ENCODE measurements around the gene ZBTB21. TPM values are rescaled to one million over a fixed set of nuclear protein-coding genes. Genes with fewer than 3 reads are reported as not detected.

Gene ZBTB21
- total RNA-seq, 1 donor from 2014 or later, result 7.8 TPM

DNA sequence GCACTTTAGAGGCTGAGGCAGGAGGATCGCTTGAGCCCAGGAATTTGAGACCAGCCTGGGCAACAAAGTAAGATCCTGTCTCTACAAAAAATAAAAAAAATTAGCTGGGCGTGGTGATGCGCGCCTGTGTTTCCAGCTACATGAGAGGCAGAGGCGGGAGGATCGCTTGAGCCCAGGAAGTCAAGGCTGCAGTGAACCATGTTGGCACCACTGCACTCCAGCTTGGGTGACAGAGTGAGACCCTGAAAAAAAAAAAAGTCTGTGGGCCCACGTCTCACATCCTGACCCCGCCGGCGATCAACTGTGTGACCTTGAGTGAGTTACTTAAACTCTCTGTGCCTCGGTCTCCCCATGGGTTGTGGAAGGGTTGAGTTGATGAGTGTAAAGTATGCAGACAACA lies 12.7 kb upstream of the ZBTB21 start:
- DNase-seq (ENCODE audit: low spot score), result peak; percentile 51
- intact Hi-C loops (cut with DNase I), result no loop called here

DNA sequence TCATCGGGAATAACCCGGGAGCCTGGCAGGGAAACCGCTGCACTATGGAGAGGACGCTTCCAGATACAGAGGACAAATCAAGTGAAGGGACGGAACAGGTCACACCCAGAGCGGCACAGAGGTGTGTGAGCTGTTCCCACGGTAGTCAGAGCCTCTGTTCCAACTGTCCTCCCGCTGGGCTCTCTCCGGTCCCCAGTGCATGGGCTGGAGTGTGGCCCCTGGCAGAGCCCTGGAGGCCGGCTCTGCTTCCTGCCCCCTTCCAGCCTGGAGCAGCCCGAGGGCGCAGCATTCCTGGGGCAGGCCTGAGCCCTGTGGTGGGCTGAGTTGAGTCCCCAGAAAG lies 11.9 kb upstream of the ZBTB21 start:
- intact Hi-C loops (cut with DNase I), result no loop called here
- DNase-seq (ENCODE audit: low spot score), result no peak

DNA sequence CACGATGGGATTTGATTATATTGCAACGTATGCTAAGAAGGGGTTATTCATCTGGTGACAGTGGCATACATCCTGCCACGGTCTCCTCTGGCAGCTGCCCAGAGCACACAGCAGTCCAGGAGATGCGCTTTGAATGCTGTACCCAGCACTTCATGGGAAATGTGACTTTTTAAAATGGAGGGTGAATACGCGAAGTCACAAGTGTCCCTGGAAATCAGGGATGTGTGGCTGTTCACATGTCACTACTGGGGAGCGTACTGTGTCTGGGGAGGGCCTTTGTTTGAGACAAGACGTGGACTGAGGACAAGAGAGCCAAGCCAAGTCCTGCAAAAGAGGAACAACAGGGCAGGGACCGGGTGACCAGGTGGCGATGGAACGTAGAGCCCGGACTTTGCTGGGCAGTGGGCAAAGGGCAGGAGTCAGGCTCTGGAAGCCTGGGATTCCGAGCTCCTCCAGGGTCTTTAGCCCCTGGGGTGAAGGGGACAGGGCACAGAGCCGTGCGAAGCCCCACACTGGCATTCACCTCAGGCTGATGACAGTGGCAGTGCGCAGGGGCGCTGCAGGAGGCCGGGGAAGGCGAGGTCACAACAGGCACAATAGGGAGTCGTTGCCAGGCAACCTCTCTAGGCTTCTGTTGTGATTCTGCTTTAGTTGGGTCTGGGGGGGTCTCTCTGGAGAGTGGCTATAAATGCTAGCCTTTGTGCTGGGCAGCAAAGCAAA lies 11.4 kb upstream of the ZBTB21 start:
- DNase-seq (ENCODE audit: low spot score), result no peak
- intact Hi-C loops (cut with DNase I), result no loop called here

DNA sequence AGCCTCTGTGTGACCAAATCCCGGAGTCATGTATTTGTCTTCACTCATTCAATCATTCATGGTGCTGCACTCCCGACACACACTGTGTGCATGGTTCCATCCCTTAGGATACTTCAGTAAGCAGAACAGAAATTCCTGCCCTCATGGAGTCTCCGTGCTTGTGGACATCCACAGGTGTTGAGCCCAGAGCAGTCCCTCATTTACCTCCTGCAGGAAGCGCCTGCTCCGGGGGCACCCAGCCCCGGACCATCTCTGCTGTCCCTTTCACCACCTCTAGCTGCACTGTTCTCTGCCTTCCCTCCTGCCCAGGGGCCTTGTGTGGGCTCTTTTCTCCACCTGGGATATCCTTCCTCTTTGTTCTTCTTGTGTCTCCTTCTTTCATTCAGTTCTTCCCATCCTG lies 9.5 kb upstream of the ZBTB21 start:
- no peak for DNase-seq (ENCODE audit: low spot score)
- intact Hi-C loops (cut with DNase I), result no loop called here

DNA sequence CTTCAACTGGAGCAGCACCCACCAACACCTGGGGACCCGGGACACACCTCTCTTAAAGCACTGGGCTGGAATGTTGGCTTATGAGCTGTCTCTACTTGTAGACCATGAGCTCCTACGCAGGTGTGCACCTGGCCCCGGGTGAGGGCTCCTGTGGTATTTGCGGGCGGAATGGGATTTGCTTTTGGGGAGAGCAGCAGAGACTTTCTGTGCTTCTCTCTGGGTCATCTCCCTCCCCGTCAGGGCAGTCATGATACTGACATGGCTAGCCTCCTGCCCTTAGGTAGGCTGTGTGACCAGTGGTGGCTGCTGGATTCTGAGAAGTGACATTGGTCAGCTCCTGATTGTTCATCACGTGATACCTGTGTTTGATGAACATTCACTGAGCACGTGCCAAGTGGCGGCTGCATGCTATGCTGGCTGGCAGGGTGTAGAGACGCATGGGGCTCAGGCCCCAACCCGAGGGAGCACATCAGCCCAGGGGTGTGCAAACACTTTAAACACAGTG lies 9.0 kb upstream of the ZBTB21 start:
- no peak for DNase-seq (ENCODE audit: low spot score)
- intact Hi-C loops (cut with DNase I), result no loop called here

DNA sequence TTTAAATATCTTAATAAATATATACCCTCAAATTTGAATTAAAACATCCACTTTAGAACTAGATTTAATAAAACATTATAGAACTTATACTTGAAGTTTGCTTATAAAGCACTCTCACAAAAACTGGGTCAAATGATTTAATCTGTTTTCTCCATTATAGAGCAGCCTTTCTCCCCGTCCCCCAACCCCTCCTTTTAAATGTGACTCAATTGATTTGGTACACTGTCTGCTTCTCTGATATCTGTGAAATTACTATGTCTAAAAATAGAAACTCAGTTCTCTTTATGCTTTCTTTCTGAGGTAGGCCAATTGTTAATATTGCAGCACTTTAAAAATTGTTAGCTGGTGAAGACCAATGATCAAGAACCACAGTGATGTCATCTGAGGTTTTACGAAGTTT lies 6.9 kb upstream of the ZBTB21 start:
- no peak for DNase-seq (ENCODE audit: low spot score)
- intact Hi-C loops (cut with DNase I), result no loop called here

DNA sequence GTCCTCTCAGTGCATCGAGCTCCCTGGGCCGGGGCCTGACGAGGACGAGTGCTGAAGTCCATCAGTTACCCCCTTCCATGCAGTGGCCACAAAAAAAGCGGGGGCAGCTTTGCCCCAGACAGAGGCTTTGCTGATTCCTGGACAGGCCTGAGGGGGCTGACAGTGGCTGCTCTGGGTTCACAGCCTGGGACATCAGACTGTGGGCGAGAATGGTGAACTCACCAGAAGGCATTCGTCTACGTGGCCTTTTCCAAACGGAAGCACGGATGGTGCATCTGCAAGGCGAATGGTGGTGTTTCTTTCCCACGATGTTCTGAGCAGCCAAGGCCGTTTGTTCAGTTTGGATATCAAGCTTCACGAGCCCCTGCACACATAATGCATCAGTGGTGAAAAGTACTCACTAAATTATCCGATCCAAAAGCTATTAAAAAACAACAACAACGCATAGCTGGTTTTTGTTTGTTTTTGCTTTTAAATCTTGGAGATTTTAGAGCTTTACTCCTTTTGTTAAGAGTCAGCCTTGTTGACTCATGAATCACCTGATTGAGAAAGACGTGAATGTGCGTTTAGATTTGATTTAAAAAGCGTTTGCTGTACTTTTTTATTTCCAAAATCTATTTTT lies 6.3 kb upstream of the ZBTB21 start:
- no peak for DNase-seq (ENCODE audit: low spot score)
- intact Hi-C loops (cut with DNase I), result no loop called here

DNA sequence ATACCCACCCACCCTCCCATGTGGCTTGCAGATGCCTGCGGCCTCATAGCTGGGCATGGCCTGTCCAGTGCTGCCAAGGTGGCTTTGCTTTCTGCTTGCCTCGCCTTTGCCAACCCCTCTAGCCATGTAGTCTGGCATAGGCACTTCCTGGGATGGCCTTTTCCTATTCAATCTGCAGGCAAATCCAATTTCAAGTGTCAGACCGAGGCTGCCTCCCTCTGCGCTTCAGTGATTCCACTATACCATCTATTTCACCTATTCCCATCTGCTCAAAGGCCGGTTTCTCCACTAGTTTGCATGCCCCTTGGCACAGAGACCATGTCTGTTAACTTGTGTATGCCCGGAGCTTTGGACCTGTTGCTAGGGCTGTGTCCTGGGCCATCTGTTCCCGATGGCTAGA lies 3.8 kb upstream of the ZBTB21 start:
- intact Hi-C loops (cut with DNase I), result loop anchor here (5.0 kb wide), 1 partner anchor 98 kb away; no protein-coding TSS in a partner anchor
- DNase-seq (ENCODE audit: low spot score), result no peak

DNA sequence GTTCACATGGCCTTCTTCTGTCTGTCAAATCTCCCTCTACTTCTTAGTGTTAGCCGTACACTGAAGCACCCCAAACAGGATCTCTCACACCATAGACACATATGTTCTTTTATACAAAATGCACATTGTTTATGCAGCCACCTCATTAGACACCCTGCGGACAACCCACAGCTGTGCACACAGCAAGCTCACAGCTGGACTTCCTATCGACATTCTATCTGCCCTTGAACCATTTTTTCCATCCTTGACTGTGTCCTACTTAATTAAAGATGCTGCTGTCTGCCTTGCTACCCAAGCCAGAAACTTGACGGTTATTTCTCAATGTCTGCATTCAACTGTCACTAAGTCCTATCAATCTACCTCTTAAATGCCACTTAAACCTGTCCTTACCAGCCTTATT lies 3.2 kb upstream of the ZBTB21 start:
- intact Hi-C loops (cut with DNase I), result loop anchor here (5.0 kb wide), 1 partner anchor 99 kb away; no protein-coding TSS in a partner anchor
- no peak for DNase-seq (ENCODE audit: low spot score)

DNA sequence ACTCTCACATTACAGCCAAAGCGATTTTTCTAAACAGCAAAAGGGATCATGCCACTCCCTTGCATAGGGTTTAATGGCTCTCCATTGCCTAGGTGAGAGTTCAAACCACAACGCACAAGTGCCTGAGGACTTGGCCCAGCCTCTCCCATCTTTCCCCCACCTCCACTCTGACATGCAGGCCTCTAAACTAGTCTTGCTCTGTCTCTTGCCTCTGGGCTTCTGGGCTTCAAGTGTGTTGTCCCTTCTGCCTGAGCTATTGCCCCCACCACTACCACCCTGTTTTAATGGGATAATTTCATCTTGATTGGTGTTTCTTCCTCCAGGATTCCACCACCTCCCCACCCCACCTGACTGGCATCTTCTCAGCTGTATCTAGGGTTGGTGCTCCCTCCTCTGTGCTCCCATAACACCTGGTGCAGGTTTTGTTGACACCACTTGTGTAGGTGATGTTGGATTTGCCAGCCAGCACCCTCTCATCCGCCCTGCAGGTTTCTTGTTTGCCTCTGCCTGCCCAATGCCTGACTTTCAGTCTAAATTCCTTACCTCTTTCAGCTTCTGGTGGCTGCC lies 2.7 kb upstream of the ZBTB21 start:
- intact Hi-C loops (cut with DNase I), result loop anchor here (5.0 kb wide), 1 partner anchor 99 kb away; no protein-coding TSS in a partner anchor
- no peak for DNase-seq (ENCODE audit: low spot score)

DNA sequence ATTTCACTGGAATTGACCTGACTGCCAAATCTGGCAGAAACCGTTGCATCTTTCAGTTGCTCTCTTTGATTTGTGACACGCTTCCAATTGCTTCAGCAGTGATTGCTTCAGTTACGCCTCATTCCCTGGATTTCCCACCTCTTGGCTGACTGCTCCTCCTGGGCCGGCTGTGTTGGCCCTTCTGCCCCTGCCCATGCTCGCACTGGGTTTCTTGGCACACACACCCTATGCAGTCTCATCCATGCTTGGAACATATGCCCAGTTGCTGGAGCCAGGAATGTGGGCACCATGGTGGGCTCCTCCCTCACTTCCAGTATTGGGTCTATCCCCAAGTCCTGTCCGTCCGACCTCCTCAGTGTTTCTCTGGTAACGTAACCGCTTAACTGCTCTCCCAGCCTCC lies 2.2 kb upstream of the ZBTB21 start:
- intact Hi-C loops (cut with DNase I), result loop anchor here (5.0 kb wide), 1 partner anchor 100 kb away; no protein-coding TSS in a partner anchor

DNA sequence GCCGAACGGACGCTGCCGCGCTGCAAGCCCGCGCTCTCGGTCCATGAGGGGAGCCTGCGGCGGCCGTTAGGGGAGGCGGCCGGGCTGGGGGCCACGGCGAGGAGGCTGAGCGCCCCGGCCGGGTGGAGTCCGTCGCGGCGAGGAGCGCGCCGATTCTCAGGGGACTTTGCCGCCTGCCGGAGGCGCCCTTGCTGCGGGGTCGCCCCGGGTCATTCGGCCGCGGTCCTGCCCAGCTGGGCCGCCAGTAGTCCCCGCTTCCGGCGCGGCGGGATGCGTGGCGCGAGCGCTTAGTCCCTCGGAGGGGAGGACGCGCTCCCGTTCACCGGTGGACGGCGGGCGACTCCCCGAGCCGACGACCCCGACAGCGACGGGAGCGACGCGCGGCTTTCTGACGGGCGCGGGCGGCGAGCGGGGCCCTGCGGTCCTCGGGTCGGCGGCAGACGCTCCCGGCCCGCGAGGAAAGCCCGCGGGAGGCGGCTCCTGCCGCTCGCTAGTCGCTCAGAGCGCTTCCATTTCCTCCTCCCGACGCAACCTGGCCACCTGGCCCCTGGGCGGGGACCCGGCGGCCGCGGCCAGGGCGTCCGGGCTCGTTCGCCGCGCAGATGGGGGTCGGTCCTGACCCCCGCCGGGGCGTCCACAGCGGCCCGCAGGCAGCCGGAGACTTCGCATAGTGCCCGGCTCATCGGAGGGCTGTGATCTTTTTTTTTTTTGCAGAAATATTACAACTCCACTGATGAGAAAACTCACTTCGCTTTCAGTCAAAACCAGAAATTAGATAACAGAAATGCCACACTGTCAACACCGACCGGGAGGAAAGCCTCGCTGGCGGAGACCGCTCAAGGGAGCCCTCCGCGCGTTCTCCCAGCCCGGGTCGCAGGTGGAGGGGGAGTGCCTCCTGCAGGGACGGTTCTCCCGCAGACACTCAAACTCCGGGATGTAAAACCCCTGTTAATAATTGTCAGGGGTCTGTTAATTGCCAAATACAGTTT lies 641 bp upstream of the ZBTB21 start:
- no peak for DNase-seq (ENCODE audit: low spot score)
- intact Hi-C loops (cut with DNase I), result loop anchor here (5.0 kb wide), 1 partner anchor 102 kb away; no protein-coding TSS in a partner anchor

More for the DNA sequence above, 2.2 kb upstream of the ZBTB21 start:
- no peak for DNase-seq (ENCODE audit: low spot score)

DNA sequence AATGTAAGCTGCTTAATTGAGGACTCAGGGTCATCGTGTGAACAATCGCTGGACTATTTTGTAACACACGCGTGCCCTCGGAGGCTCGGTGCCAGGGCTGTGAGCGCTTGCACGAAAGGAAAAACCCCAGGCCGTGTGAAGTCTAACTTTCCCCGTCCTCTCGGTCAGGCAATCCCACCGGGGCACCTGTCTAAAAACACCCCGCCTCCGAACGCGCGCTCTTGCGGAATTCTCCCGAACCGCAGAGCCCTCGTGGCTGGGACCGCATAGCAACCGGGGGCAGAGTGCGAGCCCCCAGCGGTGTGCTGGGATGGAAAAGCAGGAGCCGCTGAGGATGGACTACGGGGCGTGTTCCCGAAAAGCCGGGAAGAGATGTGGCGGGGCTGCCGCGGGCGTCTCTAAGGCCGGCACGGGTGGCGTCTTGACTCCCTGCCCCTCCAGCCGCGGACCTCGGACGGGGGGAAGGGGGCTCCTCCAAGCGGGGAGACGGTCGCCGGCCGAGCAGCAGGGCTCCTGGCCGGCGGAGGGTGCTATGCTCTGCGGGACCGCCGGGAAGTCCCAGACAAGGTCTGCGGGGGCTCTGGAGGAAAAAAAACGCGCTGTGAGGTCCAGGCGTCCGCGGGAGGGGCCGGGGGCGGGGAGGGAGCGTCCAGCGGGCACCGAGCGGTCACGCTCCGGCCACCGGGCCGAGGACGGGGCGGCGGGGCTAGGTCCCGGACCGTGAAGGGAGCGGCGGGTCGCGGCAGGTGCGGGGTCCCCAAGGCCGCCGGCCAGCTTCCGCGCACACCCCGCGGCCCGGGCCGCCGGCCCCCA lies 936 bp downstream of the ZBTB21 start:
- intact Hi-C loops (cut with DNase I), result loop anchor here (2.0 to 5.0 kb wide), 3 partner anchors 52 to 127 kb away; no protein-coding TSS in a partner anchor
- DNase-seq (ENCODE audit: low spot score), result no peak

DNA sequence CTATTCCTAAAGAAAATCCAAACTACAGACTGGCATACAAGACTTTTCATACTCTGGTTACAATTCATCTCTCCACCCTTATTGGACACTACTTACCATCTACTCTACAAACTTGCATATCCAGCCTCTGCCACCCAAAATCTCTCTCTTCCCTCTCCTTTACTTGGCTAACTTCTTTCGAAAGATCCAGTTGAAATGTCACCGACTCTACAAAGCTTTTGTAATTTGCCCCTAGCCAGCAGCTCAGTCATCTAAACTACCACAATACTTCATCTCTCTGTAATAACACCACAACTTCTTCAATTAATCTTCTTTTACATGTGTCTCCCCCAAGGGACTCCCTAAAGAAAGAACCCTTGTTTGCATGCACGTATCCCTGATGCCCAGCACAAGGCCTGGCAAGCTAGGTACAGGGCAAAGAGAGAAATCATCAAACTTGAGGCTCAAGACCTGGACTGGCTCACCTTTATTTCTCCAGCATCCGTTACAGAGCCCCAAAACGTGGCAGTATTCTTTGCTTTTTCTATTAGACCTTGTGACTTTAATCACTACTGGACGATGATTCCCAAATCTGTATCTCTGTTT lies 2.7 kb downstream of the ZBTB21 start:
- intact Hi-C loops (cut with DNase I), result loop anchor here (5.0 kb wide), 2 partner anchors 75 to 125 kb away; no protein-coding TSS in a partner anchor
- no peak for DNase-seq (ENCODE audit: low spot score)

DNA sequence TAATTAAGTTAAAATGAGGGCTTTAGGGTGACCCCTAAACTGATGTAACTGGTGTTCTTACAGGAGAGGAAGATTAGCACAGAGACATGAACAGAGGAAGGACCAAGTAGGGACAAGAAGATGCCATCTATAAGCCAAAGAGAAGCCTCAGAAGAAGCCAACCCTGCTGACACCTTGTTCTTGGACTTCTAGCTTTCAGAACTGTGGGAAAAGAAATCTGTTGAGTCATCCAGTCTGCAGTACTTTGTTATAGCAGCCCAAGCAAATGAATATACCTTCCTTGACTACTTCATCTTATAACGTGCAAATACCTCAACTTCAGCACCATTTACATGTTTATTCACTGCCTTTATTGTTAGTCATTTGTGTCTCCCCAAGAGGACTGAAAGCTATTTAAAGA lies 3.4 kb downstream of the ZBTB21 start:
- DNase-seq (ENCODE audit: low spot score), result no peak
- intact Hi-C loops (cut with DNase I), result loop anchor here (5.0 kb wide), 2 partner anchors 74 to 124 kb away; no protein-coding TSS in a partner anchor

DNA sequence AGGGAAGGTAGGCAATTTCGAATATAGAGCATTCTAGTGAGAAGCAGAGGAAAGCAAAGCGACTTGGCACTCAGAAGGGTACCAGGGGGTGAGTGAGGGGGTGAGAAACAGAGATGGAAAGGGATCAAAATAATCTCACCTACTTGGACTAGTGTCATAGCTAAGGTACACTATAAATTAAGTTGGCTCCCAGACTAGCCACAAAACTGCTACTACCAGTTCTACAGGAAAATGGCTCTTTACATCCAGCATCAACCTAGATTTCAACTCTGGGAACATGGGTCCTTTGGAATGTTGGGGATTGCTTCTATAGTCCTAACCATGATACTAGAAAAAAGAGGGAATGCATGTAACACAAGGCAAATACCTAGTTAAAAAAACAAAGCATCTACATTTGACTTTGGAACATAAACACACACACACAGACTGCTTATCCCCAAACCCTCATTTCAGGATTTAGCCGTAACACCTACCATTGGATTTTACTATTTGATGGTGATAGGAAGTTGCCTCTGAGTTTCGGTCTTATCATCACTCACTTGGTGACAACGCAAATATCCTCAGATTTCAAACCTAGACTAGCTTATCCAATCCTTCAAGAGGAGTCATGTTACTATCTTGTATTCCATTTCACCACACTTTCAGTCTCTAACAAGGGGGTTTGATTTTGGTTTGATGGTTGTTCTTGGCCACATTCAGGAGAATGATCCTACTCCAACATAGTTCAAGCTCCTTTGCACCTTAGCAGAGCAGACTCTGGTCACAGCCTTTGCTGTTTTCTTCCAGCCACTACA lies 5.6 kb downstream of the ZBTB21 start:
- intact Hi-C loops (cut with DNase I), result loop anchor here (5.0 kb wide), 2 partner anchors 72 to 122 kb away; no protein-coding TSS in a partner anchor
- no peak for DNase-seq (ENCODE audit: low spot score)

DNA sequence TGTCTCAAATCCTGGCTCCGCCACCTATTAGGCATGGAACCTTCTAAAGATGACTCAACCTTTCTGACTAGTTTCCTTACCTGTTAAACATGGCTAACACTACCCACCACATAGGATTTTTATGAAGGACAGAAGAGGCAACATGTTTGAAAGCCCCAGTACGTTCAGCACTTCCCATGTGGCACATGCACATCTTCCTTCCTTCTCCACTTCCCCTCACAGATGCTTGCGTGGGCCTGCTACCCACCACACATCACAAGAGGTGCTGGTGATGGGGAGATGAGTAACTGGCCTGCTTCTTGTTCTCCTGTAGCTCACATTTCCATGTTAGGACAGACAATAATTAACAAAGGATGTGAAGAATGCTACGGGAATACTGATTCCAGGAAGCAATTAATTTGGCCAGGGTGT lies 7.1 kb downstream of the ZBTB21 start:
- DNase-seq (ENCODE audit: low spot score), result no peak
- intact Hi-C loops (cut with DNase I), result no loop called here

Data from cardiac septum (tissue), 1 donor.